ENCODE measurements around the gene GALR2.

- no peak for TF ChIP-seq CTCF (IDR thresholded peaks at IDR 0.05)
- TF ChIP-seq POLR2A (IDR thresholded peaks at IDR 0.05), result no peak
Measured at GRCh38 chr17:76074390-76075363, at the start of gene GALR2.

All from uterus (tissue), 2 donors.